ENCODE data around the gene MAST4. TPM values are rescaled to one million over a fixed set of nuclear protein-coding genes. Genes with fewer than 3 reads are reported as not detected.

MAST4 gene
- total RNA-seq, 1 experiment from 2014 or later = 1.5 TPM

DNA sequence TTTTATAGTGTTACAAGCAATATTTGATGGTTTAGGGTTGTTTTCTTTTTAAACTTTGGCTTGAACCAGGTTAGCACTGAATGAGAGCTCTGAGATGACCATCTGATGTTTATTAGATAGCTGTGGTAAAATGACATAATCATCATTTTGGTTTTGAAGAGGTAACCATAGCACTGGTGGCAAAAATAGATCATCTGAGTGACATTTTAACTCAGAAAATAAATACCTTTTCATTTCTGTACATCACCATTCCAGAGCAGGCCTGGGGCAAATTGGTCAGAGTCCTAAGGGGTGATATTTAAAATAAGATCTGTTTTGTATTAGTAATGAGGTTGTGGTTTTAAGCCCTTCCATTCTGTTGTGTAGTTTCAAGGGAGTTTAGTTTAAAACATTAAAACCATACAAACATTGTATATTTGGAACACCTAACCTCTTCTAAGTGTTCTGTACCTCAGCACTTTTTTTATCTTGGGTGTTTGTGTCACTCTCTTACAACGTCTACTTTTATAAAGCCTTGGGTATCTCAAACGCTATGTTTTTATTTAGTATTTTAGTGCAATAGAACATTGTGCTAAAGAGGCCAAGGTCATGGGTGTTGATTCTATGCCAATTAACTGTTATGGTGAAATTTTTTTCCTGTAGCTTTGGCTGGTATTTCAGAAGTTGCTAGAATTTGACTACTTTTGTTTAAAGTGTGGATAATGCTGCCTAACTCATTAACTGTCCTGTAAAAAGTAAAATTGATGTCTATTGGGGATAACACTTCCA is 434.3 kb downstream of the MAST4 start:
- DNase-seq (ENCODE audit: extremely low read depth, low read depth) = no peak

DNA sequence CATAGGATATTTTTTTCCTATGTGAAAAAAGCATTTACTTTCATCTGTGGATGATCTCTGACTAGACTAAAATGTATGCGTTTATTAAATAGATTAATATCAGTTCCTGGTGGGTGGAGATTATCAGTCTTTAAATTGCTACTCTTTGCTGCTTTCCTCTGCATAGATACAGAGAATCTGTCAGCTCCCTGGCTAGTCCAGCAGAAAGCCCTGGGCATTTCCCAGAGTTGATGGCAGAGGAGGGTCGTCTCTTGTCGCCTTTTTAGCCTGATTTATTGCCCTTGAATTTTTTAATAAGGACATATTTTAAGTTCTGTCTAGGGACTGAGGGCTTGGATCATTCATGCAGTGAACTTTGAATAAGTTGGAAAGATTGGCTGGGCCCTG is 434.9 kb downstream of the MAST4 start:
- DNase-seq (ENCODE audit: extremely low read depth, low read depth) = no peak

GRCh38 chr5:67031692-67032091 is 435.5 kb downstream of the MAST4 start:
- DNase-seq (ENCODE audit: extremely low read depth, low read depth) = no peak

DNA sequence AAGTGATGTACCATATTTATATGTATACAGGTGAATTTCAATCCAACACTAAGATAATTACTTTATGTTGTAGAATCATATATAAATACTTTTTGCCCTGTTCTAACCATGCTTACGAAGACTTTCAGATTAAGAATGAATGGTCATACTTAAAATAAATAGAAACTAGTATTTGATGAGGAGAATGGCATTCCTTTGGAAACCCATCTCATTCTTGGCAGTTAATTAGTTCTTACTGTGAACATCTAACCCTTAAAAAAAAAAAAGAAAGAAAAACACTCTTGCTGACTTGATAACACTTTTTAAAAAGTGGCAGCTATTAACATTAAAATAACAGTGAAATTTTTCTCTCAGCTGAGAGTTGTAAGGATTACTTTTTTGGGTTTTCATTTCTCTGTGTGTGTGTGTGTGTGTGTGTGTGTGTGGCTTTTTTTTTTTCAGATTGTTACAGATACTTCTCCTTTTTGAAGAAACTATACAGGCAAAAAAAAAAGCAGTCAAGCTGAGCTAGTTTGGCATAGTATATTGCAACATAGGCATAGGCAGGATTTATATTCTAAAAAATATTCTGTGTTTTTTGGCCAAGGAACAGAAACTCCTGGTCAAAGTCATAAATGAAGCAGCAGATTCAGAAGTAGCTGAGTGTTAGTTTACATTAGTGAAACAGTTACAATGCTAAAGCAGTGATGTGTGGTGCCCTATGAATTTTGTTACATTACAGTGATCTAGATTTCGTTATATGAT is 436.9 kb downstream of the MAST4 start:
- no peak for DNase-seq (ENCODE audit: extremely low read depth, low read depth)

- no peak for DNase-seq (ENCODE audit: extremely low read depth, low read depth)
Measured at GRCh38 chr5:67033880-67034651, 437.9 kb downstream of the MAST4 start.

- no peak for DNase-seq (ENCODE audit: extremely low read depth, low read depth)
Measured at GRCh38 chr5:67035098-67035740, 439.0 kb downstream of the MAST4 start.

GRCh38 chr5:67037171-67037570 is 441.0 kb downstream of the MAST4 start:
- no peak for DNase-seq (ENCODE audit: extremely low read depth, low read depth)

DNA sequence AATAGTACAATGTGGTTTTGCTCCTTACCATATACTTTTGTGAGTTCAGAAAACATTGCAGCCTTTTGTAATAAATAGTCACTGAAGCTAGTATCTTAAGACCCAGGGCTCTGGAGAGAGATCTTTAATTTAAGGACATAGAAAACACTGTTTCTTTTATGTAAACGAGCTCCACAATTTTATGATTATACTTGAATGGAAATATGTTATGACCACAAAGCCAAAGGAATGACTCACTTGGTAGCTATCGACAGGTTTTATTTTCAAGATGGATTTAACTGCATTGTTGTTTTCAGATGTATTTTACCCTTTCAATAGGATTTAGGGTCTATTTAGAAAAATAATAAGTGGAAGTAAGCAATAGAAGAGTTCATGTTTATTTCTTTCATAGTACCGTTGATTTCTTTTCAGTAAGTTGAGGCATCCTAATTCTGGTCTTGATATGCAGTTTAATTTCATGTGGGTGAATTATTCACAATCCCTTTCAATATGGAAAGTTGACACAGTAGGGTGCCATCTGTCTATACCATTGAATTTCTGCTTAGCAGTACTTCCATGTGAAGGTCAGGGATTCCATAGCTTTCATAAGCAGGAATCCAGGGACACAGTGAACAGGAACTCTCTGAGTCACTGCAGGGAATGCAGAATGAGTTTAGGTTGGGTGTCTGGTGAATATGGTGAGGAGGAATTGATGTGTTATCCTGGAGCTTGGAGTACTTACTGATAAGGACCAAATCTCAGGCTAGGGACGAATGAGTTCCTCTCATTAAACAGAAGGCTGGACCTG is 442.8 kb downstream of the MAST4 start:
- DNase-seq (ENCODE audit: extremely low read depth, low read depth) = no peak

GRCh38 chr5:67042176-67043003 is 446.2 kb downstream of the MAST4 start:
- DNase-seq (ENCODE audit: extremely low read depth, low read depth) = no peak

- no peak for DNase-seq (ENCODE audit: extremely low read depth, low read depth)
Measured at GRCh38 chr5:67043796-67044511, 447.8 kb downstream of the MAST4 start.

DNA sequence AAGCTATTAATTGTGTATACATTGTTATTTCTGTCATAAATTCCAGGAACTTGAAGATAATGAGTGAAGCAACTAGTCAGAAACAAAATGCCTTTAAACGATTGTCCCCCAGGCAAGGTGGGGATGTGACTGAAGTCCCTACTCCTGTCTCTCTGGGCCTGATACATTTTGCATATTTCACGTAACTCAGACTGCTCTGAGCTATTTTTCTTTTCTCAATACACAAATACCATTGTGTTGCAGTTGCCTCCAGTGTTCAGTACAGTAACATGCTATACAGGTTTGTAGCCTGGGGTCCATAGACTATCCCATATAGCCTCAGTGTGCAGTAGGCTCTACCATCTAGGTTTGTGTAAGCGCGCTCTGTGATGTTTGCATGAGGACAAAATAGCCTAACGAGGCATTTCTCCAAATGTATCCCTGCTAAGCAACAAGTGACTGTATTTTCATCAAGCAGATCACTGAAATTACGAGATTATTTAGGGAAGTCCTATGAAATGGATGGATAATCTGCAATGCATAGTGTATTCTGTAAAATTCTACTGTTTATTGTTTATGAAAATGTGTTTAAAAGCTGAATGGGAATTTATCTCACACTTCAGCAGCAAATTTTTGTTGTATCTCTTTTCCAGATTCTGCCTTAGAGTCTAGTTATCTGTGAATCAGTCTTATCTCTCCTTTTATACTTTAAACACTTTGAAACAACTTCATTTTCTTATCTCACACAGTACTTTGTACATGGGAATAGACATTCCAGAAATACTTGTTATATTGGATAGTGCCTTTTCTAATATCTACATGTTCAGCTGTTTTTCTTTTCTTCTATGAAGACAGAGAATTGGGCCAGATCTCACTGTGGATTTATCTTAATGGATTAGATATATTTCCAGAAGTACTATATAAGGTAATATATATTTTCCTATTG is 449.9 kb downstream of the MAST4 start:
- no peak for DNase-seq (ENCODE audit: extremely low read depth, low read depth)

DNA sequence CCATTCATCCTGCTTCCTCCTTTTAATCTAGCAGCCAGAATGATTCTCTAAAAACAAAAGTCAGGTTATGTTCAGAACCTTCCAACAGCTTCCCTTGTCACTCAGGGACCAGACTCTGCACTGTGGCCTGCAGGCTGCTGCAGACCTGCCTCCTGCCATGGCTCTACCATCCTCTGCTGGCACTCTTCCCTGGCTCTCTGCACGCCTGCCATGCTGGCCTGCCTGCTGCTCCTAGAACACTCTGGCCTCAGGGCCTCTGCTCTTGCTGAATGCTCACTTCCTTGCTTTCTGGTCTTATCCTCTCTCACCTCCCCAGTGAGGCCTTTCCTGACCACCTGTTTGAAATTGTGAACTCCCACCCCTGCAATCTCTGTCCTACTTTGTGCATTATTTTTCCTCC is 451.0 kb downstream of the MAST4 start:
- DNase-seq (ENCODE audit: extremely low read depth, low read depth) = no peak

GRCh38 chr5:67047616-67048015 is 451.4 kb downstream of the MAST4 start:
- no peak for DNase-seq (ENCODE audit: extremely low read depth, low read depth)

GRCh38 chr5:67050125-67050524 is 453.9 kb downstream of the MAST4 start:
- no peak for DNase-seq (ENCODE audit: extremely low read depth, low read depth)

GRCh38 chr5:67050635-67051034 is 454.4 kb downstream of the MAST4 start:
- DNase-seq (ENCODE audit: extremely low read depth, low read depth) = no peak

DNA sequence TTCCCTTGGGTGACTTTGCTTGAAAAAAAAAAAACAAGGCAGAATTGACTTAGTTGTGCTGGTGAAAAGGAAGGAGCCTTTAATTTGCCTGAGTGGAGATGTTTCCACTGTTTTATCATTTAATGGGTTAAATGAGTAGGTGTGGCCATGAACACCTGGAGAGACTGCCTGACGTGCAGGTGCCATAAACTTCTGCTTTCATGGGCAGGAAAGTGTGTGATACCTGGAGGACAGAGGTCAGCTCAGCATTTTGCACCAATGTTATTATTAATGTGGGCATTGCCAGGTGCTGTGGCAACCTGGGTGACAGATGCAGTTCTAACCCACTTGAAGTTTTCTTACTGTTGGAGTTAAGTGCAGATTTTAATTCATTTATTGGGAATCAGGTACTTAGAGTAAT is 455.0 kb downstream of the MAST4 start:
- DNase-seq (ENCODE audit: extremely low read depth, low read depth) = no peak

GRCh38 chr5:67052034-67052433 is 455.8 kb downstream of the MAST4 start:
- DNase-seq (ENCODE audit: extremely low read depth, low read depth) = no peak

GRCh38 chr5:67053229-67053628 is 457.0 kb downstream of the MAST4 start:
- no peak for DNase-seq (ENCODE audit: extremely low read depth, low read depth)
